NCI-H460 (cell line): ENCODE data around the gene PLCL2. TPM values are rescaled to one million over a fixed set of nuclear protein-coding genes. Genes with fewer than 3 reads are reported as not detected.

Experiments used
- DNase-seq: peaks from one replicate; pipeline ENCODE4 v3.0.0-alpha.2; 2016; ENCODE audit warnings: low read depth; ENCODE audit errors: extremely low read depth
- total RNA-seq: library from RNA; depleted of rRNA; stranded (reverse); fragments of >200 nt; shearing (Covaris generic); gene quantifications from 2 replicates; pipeline ENCODE4 v1.2.3, GENCODE V29; 2014

PLCL2 gene
- total RNA-seq, 1 experiment from 2014 or later, result 3.8 TPM

DNA sequence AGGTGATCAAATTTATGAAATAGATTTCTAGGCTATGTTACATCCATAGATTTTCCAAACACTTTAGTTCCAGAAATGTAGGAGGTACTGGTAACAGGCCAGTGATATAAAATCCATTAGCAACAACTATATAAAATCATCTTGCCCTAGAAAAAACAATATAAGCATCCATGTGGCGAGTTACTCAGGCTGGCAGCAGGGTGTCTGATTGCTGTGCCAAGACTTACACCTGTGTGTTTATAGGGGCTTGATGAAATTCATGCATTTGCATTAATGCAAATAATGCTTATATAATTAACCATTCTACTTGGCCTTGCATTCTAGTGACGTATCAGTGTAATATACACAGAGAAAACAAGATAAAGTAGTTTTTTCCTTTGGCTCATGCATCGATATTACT, 153.4 kb downstream of the PLCL2 start:
- no peak for DNase-seq

DNA sequence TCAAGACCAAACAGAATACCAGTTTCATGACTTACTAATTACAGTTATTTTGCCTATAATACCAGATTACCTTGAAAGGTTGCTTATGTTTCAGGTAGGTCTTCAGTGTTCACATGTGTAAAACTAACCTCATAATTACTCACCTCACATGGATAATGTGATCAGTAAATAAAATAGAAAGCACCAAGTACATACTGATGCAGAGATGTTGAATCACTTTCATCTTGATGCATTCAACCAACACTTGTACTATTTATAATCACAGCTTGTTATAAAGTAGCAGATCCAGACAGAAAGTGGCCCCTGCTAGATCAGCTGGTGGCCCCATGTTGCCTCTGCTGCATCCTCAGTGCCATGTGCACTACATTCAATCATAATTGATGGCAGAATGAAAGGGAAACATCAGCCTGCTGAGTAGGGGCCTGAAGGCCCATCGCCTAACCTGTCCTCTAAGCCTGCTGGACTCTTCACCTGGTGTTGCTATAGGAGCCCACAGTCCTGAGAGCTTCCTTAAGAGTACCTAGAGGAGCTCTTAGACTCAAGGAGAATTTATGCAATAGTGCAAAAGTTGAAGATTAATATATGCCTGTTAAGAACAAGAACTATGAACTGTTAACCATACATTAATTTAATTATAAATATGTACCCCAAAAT, 154.3 kb downstream of the PLCL2 start:
- DNase-seq, result no peak

DNA sequence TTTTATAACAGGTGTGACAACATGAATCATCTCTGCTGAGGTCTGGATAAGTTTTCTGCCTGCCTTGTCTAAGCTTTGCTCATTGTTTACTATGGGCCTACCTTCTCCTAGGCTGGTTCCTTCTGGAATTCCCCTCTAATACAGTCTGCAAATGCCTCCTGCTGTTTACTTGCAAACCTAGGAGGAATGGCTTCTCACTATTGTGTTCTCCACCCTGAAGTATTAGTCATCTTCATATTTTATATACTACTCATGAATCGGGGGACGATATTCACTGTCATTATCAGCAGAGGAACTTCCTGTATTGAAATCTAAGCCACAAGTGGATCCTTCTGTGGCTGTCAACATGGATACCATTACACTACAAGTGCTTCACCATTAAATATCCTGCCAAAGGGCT, 154.8 kb downstream of the PLCL2 start:
- peak; percentile 1 for DNase-seq

DNA sequence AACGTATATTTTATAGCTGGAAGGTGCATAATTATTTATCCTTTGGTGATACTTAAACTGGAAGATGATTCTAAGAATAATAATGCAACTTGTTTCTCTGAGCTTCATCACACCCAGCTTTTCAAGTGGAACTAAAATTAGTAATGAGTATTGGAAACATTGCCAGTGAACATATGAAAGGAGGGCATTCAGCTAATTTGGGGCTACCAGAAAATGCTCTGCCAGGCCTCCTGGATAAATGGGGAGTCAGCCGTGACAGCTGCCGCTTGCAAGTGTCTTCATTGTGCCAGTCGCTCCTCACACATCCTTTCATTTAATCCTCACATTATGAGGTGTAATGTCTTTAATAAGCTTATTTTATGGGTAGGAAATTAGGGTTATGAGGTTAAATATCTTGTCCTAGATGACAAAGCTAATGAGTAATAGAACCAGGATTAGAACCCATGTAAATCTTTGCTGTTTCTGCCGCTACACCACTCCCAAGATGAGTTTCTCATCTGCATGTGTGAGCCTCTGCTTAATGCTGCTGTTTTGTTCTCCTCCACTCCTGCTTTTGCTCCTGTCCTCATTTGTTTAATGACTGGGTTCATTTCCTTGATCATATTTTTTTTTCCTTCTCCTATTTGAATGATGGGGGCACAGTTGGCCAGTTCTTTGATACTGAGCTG, 155.7 kb downstream of the PLCL2 start:
- no peak for DNase-seq

DNA sequence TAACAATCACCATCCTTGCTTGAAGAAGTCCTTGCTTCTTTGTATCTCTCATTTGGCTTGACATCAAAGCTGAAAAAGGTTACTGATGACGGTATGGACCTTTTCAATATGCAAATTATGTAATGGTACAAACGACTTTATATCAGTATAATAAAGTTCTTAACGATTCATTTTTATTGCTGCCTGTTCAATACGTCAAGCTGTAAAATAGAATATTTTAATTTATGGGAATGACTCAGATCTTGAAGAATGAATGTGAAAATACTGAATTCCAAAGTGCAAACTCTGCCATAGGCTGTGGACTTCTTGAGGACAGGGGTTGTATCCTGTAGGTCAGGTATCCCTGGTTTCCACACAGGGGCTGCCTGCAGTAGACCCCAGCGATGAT, 156.2 kb downstream of the PLCL2 start:
- no peak for DNase-seq

DNA sequence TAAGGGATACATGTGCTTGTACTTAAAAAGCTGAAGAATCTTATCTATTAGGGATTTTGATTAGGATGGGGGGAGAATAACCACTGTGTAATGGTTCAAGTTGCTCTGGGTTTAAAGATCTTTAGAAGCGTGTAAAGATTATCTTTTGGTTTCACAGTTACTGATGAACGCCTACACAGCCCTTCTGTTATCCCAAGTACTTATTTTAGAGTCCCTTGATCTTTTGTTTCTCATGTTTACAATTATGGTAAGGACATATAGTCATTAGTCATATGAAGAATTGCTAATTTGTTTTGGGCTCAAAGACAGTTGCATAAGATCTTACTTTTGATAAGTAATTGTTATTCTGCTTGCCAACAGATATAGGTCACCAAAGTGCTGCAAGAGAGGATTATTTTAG, 160.1 kb downstream of the PLCL2 start:
- no peak for DNase-seq

DNA sequence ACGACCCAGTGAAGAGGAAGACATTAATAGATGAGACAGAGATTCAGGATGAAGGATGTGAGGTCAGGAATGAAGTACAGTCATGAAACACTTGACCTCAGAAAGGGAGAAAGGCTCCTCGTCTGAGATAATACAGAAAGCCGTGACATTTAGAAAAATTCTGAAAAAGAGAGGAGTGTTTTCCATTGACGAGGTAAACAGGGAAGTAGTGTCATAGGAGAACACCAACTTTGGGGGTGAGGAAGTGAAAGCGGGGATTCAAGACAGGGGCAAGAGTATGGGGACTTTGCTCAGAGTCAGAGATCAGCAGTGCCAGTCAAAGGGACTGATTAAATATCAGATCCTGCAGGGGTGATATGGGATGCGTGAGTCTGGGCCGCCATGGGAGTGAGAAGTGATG, 160.9 kb downstream of the PLCL2 start:
- DNase-seq, result no peak

DNA sequence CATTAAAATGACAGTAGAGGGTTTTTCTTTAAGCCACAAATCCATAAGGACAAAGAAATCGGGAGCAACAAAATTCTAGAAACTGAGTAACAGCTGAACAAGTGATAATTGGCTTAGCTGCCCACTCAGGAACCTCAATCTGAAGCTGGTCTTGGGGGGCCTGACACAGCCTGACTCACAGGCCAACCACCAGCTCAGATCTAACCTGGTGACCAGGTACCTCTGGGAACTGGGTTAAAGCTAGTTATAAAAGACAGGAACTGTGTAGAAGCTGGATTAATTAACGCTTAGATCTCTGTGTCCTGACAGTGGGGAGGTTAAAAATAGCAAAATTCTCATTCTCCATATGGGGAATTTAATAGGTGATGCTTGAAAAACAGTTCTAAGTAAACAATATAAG, 161.9 kb downstream of the PLCL2 start:
- DNase-seq, result no peak

DNA sequence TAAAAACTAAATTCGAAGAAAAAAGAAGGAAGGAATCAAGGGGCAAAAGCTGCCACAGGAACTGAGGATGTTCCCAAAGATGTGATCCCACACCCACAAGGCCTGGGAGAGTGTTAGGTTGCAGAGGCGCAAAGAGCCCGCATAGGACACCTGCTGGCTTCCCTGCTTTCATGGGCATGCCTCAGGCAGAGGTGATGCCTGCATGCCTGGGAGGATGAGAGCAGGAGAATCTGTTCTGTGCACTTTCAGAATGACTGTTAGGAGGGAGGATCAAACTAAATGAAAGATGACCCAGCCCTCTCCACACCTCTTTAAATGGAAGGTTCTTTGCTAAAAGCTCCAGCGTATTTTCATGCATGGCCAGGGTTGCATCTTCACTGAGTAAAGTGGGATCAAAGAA, 162.4 kb downstream of the PLCL2 start:
- no peak for DNase-seq

DNA sequence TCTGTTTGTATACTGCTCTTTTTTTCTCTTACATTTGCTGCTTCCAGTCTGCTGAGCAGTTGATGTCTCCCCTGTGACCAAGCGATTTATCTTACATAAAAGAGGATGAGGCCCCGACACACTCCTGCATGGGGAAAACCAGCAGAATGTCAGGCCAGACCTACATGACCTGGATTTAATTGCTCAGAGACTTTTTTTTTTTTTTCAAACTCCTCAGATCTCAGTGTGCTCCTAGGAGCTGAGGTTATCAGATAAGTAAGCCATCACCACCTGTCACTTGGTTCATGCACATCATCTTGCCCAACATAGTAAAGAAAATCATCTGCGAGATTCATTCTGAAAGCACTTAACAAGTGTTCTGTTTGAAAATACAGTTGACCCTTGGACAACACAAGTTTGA, 163.1 kb downstream of the PLCL2 start:
- DNase-seq, result no peak

DNA sequence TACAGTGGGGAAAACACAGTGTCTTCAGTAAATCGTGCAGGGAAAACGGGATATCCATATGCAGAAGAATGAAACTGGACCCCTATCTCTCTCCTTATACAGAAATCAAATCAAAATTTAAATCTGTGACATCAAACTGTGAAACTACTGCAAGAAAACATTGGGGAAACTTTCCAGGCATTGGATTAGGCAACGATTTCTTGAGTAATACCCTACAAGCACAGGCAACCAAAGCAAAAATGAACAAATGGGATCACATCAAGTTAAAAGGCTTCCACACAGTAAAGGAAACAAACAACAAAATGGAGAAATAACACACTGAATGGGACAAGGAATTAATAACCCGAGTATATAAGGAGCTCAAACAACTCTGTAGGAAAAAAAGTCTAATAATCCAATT, 165.3 kb downstream of the PLCL2 start:
- no peak for DNase-seq

DNA sequence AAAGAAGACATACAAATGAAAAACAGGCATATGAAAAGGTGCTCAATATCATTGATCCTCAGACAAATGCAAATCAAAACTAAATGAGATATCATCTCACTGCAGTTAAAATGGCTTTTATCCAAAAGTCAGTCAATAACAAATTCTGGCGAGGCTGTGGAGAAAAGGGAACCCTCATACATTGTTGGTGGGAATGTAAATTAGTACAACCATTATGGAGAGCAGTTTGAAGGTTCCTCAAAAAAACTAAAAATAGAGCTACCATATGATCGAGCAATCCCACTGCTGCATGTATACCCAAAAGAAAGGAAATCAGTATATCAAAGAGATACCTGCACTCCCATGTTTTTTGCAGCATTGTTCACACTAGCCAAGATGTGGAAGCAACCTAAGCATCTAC, 165.8 kb downstream of the PLCL2 start:
- no peak for DNase-seq

DNA sequence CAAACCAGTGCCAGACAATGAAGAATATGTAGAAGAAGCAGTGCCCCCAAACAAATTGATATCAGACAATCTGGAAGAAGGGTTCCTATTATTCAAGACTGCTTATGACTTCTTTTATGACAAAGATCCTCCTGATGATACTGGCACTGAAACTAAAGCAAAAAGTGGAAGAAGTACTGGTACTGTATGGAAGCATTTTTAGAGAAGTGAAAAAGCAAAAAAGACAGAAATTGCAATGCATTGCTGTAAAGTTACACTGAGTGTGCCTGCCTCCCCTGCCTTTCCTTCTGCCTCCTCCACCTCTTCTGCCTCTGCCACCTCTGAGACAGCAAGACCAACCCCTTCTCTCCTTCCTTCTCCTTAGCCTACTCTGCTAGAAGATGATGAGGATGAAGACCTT, 167.6 kb downstream of the PLCL2 start:
- no peak for DNase-seq

DNA sequence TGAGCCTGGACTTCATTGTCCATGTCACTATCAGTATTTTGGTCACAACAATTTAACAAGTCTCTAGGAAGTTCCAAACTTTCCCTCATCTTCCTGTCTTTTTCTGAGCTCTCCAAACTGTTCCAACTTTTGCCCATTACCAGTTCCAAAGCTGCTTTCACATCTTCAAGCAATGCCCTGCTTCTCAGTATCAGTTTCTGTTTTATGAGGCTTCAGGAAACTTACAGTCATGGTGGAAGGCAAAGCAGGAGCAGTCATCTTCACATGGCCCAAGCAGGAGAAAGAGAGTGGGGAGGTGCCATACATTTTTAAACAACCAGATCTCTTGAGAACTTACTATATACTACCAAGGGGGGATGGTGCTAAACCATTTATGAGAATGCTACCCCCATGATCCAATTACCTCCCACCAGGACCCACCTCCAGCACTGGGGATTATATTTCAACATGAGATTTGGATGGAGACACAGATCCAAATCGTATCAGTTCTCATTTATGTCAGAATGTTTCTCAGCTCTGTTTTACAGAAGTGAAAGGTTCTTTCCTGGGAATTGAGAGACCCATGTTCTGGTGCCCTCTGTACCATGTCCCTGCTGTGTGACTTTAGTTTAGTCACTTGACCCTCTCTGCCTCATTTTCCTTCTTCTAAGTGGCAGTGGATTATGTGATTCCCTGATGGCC, 169.7 kb downstream of the PLCL2 start:
- DNase-seq, result no peak

DNA sequence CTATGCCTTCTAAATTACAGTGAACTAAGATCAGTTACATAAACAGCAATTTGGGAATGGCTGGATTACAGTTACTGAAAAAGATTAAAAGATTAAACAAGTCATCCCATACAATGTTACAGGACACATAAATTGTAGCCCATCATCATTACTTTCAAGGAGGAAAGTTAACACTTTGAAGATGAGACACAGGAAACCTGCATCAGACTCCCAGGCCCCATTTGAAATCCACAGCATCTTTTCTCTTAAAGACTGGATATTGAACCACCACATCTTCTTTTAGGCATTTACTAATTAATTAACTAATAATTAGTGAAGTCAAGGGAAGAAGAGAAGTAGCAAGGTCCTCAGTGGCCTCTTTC, 170.2 kb downstream of the PLCL2 start:
- DNase-seq, result no peak

DNA sequence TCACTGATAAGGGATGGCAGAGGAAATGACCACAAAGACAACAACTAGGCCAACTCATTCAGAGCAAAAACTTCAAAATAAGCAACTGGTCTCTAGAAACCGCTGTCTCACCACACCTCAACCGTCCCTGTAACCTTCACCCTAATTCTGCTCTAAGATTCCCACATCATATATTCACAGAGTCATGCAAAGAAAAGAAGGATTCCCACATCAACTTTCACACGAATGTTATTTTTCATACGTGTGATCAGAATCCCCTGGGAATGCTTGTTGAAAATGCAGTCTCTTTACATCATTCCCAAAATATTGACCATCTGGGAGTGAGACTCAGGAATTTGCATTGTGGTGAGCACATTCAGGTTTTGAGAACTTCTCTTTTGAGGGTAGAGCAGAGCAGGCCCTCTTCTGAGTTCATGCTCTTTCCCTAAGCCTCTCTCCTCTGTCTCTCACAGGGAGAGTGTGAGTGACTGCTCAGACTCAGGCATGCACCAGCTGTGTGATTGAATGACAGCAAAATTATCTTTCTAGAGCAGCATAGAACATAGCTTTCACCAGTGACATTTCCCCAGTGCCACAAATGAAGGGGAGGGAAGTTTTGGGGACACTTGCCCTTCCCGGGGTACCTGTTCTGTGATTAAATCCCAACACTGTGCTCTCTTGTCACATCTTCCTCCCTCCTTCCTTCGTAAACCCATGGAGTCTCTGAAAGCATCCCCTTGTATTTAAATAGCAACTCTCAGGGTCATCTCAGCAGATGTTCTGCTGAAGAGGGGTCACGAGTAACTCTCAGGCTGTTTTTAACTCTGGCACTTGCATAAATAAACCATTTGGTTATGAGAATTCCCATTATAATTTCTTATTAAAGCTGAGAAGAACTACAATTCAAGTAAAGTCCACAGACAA, 170.9 kb downstream of the PLCL2 start:
- no peak for DNase-seq

DNA sequence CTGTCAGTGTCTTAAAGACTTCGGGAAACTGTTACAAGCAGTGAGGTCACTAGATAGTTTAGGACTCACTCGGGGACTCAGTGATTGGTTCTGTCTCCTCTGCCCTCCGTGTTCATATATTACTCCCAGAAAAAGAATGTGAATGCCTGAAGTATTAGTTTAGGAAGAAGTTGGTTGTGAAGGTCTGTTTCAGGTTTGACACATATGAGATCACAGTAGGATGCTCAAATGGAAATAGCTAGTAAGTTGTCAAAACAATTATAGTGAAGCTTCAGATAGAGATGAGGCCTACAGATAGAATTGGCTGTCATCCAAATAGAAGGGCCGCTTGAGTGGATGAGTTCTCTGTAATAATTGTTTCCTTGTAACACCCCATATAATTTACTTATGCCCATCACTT, 172.6 kb downstream of the PLCL2 start:
- no peak for DNase-seq

DNA sequence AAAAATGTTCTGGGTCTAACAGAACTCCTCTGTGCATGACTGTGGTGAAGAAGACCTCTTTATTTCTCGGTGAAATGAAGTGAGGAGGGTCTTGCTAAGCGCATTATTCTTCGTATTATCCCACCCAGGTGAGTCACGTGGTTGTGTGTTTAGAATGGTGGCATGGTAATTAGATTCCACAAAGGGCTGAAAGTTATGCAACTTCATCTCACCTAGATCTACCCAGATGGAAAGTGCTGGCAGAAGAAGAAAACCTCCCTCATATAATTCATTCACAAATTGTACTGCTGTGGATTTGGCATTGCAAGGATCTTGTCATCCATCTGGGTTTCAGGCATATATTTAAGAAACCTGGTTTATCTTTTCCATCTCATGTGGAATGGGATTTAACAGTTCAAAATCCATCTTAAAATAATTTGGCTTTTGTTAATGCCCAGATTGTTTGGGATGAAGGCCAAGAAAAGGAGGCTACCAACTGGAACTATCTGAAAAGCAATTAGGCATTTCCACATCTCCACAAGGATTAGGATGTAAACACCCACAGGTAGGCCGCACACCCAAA, 175.3 kb downstream of the PLCL2 start:
- DNase-seq, result no peak

DNA sequence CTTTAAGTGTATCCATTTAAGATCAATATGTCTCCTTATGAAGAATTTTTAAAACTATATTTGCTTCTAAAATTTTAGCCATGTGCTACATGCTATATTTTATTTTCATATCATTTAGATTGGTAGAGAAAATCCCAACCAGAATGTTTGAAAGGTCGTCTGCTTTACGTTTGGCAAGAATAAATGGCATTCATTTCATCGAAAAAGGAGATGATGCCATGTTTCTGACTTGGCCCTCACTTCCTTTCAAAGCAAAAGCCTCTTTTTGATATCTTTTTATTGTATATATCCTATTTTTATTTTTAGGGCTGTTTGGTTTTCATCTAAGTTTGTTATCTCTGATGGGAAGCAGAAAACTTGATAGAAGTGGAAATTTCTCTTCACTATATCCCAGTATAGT, 176.2 kb downstream of the PLCL2 start:
- DNase-seq, result no peak

DNA sequence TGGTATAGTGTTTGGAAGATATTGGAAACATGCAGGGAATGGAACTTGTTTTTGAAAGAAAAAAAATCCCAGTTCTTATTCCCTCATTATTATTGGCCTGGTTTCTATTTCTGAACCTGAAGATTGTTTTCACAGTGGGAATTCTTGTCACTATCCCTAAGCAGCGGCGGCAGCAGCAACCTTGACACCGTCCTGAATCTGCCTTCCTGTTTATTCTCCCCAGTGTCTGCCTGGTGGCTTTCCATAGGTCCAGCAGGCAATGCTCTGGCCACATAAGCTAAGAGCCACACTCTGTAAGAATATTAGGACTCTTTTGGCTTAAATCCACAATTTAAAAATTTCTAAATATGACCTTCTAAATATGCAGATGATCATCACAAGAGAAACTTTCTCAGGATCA, 178.0 kb downstream of the PLCL2 start:
- DNase-seq, result no peak

DNA sequence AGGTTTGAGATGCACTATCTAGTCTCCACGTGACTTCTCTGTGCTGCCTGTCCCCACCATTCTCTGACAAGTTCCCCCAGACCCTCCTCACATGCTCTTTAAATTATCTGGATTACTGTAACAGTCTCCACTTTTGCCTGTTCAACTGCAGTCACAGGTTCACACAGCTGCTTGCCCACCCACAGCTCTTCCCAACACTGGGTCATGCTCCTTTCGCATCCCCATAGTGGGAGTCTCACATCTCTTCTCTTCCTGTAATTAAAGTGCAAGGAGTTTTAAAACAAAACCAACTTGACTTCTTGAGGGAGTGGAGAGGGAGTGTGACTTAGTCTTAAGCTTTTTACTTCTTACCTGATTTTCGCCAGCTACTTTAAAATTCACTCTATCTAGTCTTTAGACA, 178.8 kb downstream of the PLCL2 start:
- no peak for DNase-seq
